B cell (primary cell): ENCODE data around the gene STAG1. TPM values are rescaled to one million over a fixed set of nuclear protein-coding genes. Genes with fewer than 3 reads are reported as not detected.
"Not testable (repeated sequence)": the region's sequence is repeated elsewhere in the genome, so short reads cannot be mapped to it uniquely, and the experiment has no call there.

ENCODE experiments used
- ATAC-seq: fragments of 200-7000 bp; cut with Tn5 transposase; one replicate; pipeline ENCODE4 v1.10.0; 2021; ENCODE audit warnings: low read depth, mild to moderate bottlenecking, moderate number of reproducible peaks, moderate library complexity
- CTCF ChIA-PET: fragments of 350-600 bp; sonication (Branson Sonifier 250); formaldehyde crosslinking; loops from one replicate; lab custom pipeline; 2021; ENCODE audit warnings: antibody characterized with exemption, inconsistent platforms; lab: Charles Lee
- POLR2A ChIA-PET: fragments of 350-600 bp; sonication (Branson Sonifier 250); formaldehyde crosslinking; loops from one replicate; lab custom pipeline; 2021; ENCODE audit warnings: antibody characterized with exemption; lab: Charles Lee
- DNase-seq: peaks from one replicate; pipeline ENCODE4 v3.0.0; 2013
- H2AFZ ChIP-seq: 2 replicates; pipeline ENCODE4 v1.6.1; 2012; ENCODE audit warnings: mild to moderate bottlenecking, low read depth, low read length; ENCODE audit not compliant: insufficient read depth, poor library complexity, severe bottlenecking
- H3K27ac ChIP-seq, 2 donors: 1 replicate in 1 of 2; 2 replicates in 1 of 2; pipeline ENCODE4 v1.5.1; 2012 to 2013; ENCODE audit warnings: low read length in 2 of 2, mild to moderate bottlenecking in 2 of 2, moderate library complexity in 1 of 2
- H3K27me3 ChIP-seq, 4 experiments: fragments of 200-600 bp in 1 of 4; sonication (generic) in 1 of 4; replicated peaks in 1 of 4; 1 replicate in 2 of 4; 2 replicates in 2 of 4; pipeline versions ENCODE4 v1.6.1 to v1.7.0; 2013 to 2016; ENCODE audit warnings: low read length in 3 of 4, mild to moderate bottlenecking in 2 of 4, mixed read lengths in 1 of 4, moderate library complexity in 1 of 4; ENCODE audit not compliant: insufficient read depth in 4 of 4, control insufficient read depth in 3 of 4; ENCODE audit errors: control extremely low read depth in 1 of 4
- H3K36me3 ChIP-seq, 2 experiments: replicated peaks in 1 of 2; 1 replicate in 1 of 2; 2 replicates in 1 of 2; pipeline versions ENCODE4 v1.6.1 to v1.7.1; 2013; ENCODE audit warnings: low read length in 1 of 2; ENCODE audit not compliant: insufficient read depth in 2 of 2, control insufficient read depth in 1 of 2; ENCODE audit errors: control extremely low read depth in 1 of 2, extremely low read depth in 1 of 2
- H3K4me1 ChIP-seq, 2 donors: fragments of 200-600 bp in 1 of 2; sonication (generic) in 1 of 2; 1 replicate in 1 of 2; 2 replicates in 1 of 2; pipeline versions ENCODE4 v1.5.1 to v1.6.1; 2013 to 2017; ENCODE audit warnings: low read length in 2 of 2; ENCODE audit not compliant: control insufficient read depth in 2 of 2, insufficient read depth in 2 of 2
- H3K4me2 ChIP-seq: replicated peaks from 2 replicates; pipeline ENCODE3; 2012; ENCODE audit warnings: mild to moderate bottlenecking, low read depth, low read length; ENCODE audit not compliant: poor library complexity, severe bottlenecking
- H3K4me3 ChIP-seq, 5 experiments: fragments of 200-600 bp in 1 of 5; sonication (generic) in 1 of 5; 1 replicate in 3 of 5; 2 replicates in 2 of 5; pipeline versions ENCODE4 v1.5.1 to v1.7.0; 2011 to 2016; ENCODE audit warnings: low read length in 4 of 5, mild to moderate bottlenecking in 4 of 5, low read depth in 2 of 5, control low read depth in 1 of 5, moderate library complexity in 1 of 5; ENCODE audit not compliant: insufficient read depth in 1 of 5; ENCODE audit errors: control extremely low read depth in 1 of 5, extremely low read depth in 1 of 5
- H3K79me2 ChIP-seq: fragments of 200-600 bp; sonication (generic); one replicate; pipeline ENCODE4 v1.6.0; 2016; ENCODE audit warnings: low read length; ENCODE audit not compliant: control insufficient read depth, insufficient read depth
- H3K9ac ChIP-seq: fragments of 200-600 bp; sonication (generic); 2 replicates; pipeline ENCODE4 v1.6.1; 2017; ENCODE audit warnings: mild to moderate bottlenecking, low read length, moderate library complexity
- H3K9me3 ChIP-seq, 3 donors: one replicate each; pipeline versions ENCODE4 v1.6.1 to v1.7.1; 2013; ENCODE audit warnings: low read length in 2 of 3; ENCODE audit not compliant: control insufficient read depth in 2 of 3, insufficient read depth in 1 of 3; ENCODE audit errors: control extremely low read depth in 1 of 3
- H4K20me1 ChIP-seq: 2 replicates; pipeline ENCODE4 v1.6.0; 2012; ENCODE audit warnings: mild to moderate bottlenecking, low read length; ENCODE audit not compliant: insufficient read depth, control insufficient read depth, poor library complexity, severe bottlenecking
- H3K27ac Mint-ChIP-seq: one replicate; pipeline ENCODE4 v1.8.0; 2021; ENCODE audit warnings: mixed read lengths
- H3K27me3 Mint-ChIP-seq: one replicate; pipeline ENCODE4 v1.8.0; 2021; ENCODE audit warnings: mixed read lengths
- H3K4me1 Mint-ChIP-seq: one replicate; pipeline ENCODE4 v1.8.0; 2021; ENCODE audit warnings: mixed read lengths
- H3K4me3 Mint-ChIP-seq: one replicate; pipeline ENCODE4 v1.8.0; 2021; ENCODE audit warnings: mixed read lengths
- H3K9me3 Mint-ChIP-seq: one replicate; pipeline ENCODE4 v1.8.0; 2022; ENCODE audit warnings: mixed read lengths; ENCODE audit not compliant: insufficient read depth
- CTCF ChIP-seq: fragments of 200-600 bp; IDR thresholded peaks from one replicate; pipeline ENCODE4 v1.8.0; 2022; ENCODE audit warnings: antibody characterized with exemption, mild to moderate bottlenecking
- WGBS: methylation state at CpG from one replicate; pipeline ENCODE4 v1.1.5; 2013; ENCODE audit warnings: missing lambda C conversion rate; ENCODE audit not compliant: insufficient coverage; 5-methylcytosine and 5-hydroxymethylcytosine counted together
- intact Hi-C: fragments of 100-400 bp; cut with micrococcal nuclease; formaldehyde crosslinking; loops from one replicate; pipeline ENCODE4 v1.10.0; 2022
- polyA plus RNA-seq: library from polyadenylated mRNA; depleted of rRNA; stranded (reverse); fragments of >200 nt; gene quantifications from 2 replicates; pipeline ENCODE4 v1.2.3, GENCODE V29; 2012
- total RNA-seq, 2 donors: library from RNA; stranded (reverse); fragments of 120-200 nt in 1 of 2; gene quantifications; 1 replicate in 1 of 2; 2 replicates in 1 of 2; pipeline versions ENCODE4 v1.2.3 to v1.2.4, GENCODE V29; 2013 to 2022

STAG1 gene
- total and polyA plus RNA-seq, 2 donors (not counting 1 experiment from before 2014, with no cell fraction given), result 9.2 to 77.0 TPM

- H3K4me1 ChIP-seq, result peaks cover 18 to 40% of the 10 kb centered on the region in 2 donors
- H3K36me3 ChIP-seq, result no peaks in the 10 kb centered on the region
- Mint-ChIP-seq H3K4me1 (peaks cover 51% of the 10 kb centered on the region), H3K9me3 (no peaks in the 10 kb centered on the region), H3K27ac (no peak overlapping the region), H3K4me3 (peak overlapping the region; percentile 62), H3K27me3 (no peaks in the 10 kb centered on the region)
- intact Hi-C loops, result no loop called here
- no peaks in the 10 kb centered on the region for H3K9me3 ChIP-seq
- no peak for ATAC-seq
- WGBS, result no CpG with 5 or more reads among the region's 2 CpGs
- POLR2A ChIA-PET, result no interaction called here
- no peak overlapping the region for H2AFZ ChIP-seq
- H3K9ac ChIP-seq, result peak overlapping the region; percentile 20
- no peak for DNase-seq
- H3K27me3 ChIP-seq, result no peaks in the 10 kb centered on the region
- H4K20me1 ChIP-seq, result peaks cover 60% of the 10 kb centered on the region
- H3K27ac ChIP-seq, result no peak overlapping the region
- TF ChIP-seq CTCF, result no peak
- CTCF ChIA-PET, result interaction anchor here (1.3 kb wide), 1 partner anchor 27 kb away, joined by 4 read pairs; the partner anchor contains the start of gene STAG1
- peak overlapping the region; percentile 39 for H3K4me2 ChIP-seq
- H3K79me2 ChIP-seq, result peaks cover 78% of the 10 kb centered on the region
- H3K4me3 ChIP-seq, result no peak overlapping the region
Measured at GRCh38 chr3:136725468-136725867, 26.7 kb downstream of the STAG1 start.

GRCh38 chr3:136722916-136723315 lies 29.3 kb downstream of the STAG1 start:
- ATAC-seq, H3K4me2 ChIP-seq, CTCF ChIA-PET, H3K9ac ChIP-seq, H3K27ac Mint-ChIP-seq, H3K4me3 Mint-ChIP-seq, H3K27ac ChIP-seq, intact Hi-C loops, H3K9me3 Mint-ChIP-seq, H2AFZ ChIP-seq, H3K27me3 Mint-ChIP-seq, H3K27me3 ChIP-seq, DNase-seq, H3K36me3 ChIP-seq, POLR2A ChIA-PET, H3K4me3 ChIP-seq, H3K9me3 ChIP-seq: not testable (repeated sequence)
- Histone ChIP-seq H3K79me2 (peaks cover 77% of the 10 kb centered on the region), H3K4me1 (peaks cover 15 to 29% of the 10 kb centered on the region in 2 donors), H4K20me1 (peaks cover 41% of the 10 kb centered on the region)
- over 99% methylated on average over 13 of the region's 27 CpGs for WGBS
- H3K4me1 Mint-ChIP-seq, result peaks cover 34% of the 10 kb centered on the region

GRCh38 chr3:136722399-136722798 lies 29.8 kb downstream of the STAG1 start:
- Histone ChIP-seq H3K4me1 (peaks cover 15 to 27% of the 10 kb centered on the region in 2 donors), H4K20me1 (peaks cover 41% of the 10 kb centered on the region), H3K79me2 (peaks cover 77% of the 10 kb centered on the region)
- H2AFZ ChIP-seq, H3K27me3 Mint-ChIP-seq, DNase-seq, H3K4me3 ChIP-seq, ATAC-seq, H3K4me3 Mint-ChIP-seq, H3K4me2 ChIP-seq, intact Hi-C loops, H3K27ac ChIP-seq, H3K9me3 Mint-ChIP-seq, H3K9ac ChIP-seq, H3K27me3 ChIP-seq, H3K27ac Mint-ChIP-seq, H3K9me3 ChIP-seq, CTCF ChIA-PET, POLR2A ChIA-PET, H3K36me3 ChIP-seq: not testable (repeated sequence)
- no CpG with 5 or more reads among the region's 5 CpGs for WGBS
- H3K4me1 Mint-ChIP-seq, result peaks cover 32% of the 10 kb centered on the region
